T-helper 9 cell (primary cell): ENCODE results near the gene UBE2E3.
"Not testable (repeated sequence)": the region's sequence is repeated elsewhere in the genome, so short reads cannot be mapped to it uniquely, and the experiment has no call there.

Experiments used
- DNase-seq: peaks from one replicate; pipeline ENCODE4 v3.0.0-alpha.2; 2020

The UBE2E3 gene

GRCh38 chr2:181036848-181037603 is 56.6 kb downstream of the UBE2E3 start:
- DNase-seq = no peak

GRCh38 chr2:181037922-181038321 is 57.5 kb downstream of the UBE2E3 start:
- DNase-seq = no peak

GRCh38 chr2:181038796-181039195 is 58.4 kb downstream of the UBE2E3 start:
- no peak for DNase-seq

- not testable (repeated sequence) for DNase-seq
Measured at GRCh38 chr2:181040839-181041238, 60.4 kb downstream of the UBE2E3 start.

- DNase-seq = no peak
Measured at GRCh38 chr2:181041661-181042060, 61.3 kb downstream of the UBE2E3 start.

- DNase-seq = no peak
Measured at GRCh38 chr2:181042706-181043105, 62.3 kb downstream of the UBE2E3 start.

GRCh38 chr2:181046833-181047232 is 66.4 kb downstream of the UBE2E3 start:
- no peak for DNase-seq

GRCh38 chr2:181047829-181048228 is 67.4 kb downstream of the UBE2E3 start:
- no peak for DNase-seq

GRCh38 chr2:181051861-181052522 is 71.6 kb downstream of the UBE2E3 start:
- no peak for DNase-seq

GRCh38 chr2:181052523-181052891 is 72.1 kb downstream of the UBE2E3 start:
- DNase-seq = no peak

GRCh38 chr2:181054256-181054655 is 73.9 kb downstream of the UBE2E3 start:
- no peak for DNase-seq

GRCh38 chr2:181054843-181055242 is 74.4 kb downstream of the UBE2E3 start:
- no peak for DNase-seq

- DNase-seq = peak; percentile 4
Measured at GRCh38 chr2:181058378-181059269, 78.2 kb downstream of the UBE2E3 start.

GRCh38 chr2:181063696-181064095 is 83.3 kb downstream of the UBE2E3 start:
- DNase-seq = no peak

GRCh38 chr2:181065458-181065857 is 85.1 kb downstream of the UBE2E3 start:
- no peak for DNase-seq

- DNase-seq = no peak
Measured at GRCh38 chr2:181066333-181066732, 85.9 kb downstream of the UBE2E3 start.

GRCh38 chr2:181070119-181070835 is 89.9 kb downstream of the UBE2E3 start:
- DNase-seq = no peak

GRCh38 chr2:181070836-181071200 is 90.4 kb downstream of the UBE2E3 start:
- DNase-seq = no peak

- DNase-seq = no peak
Measured at GRCh38 chr2:181072486-181073235, 92.3 kb downstream of the UBE2E3 start.

GRCh38 chr2:181073896-181074295 is 93.5 kb downstream of the UBE2E3 start:
- DNase-seq = no peak

GRCh38 chr2:181074457-181074856 is 94.1 kb downstream of the UBE2E3 start:
- DNase-seq = no peak

GRCh38 chr2:181076658-181077057 is 96.3 kb downstream of the UBE2E3 start:
- DNase-seq = no peak
